Fibroblast of gingiva (primary cell): ENCODE data around the gene NIPA2.

Experiments
- DNase-seq: peaks from one replicate; pipeline ENCODE4 v3.0.0-alpha.2; 2011; ENCODE audit warnings: low read depth

The NIPA2 gene

DNA sequence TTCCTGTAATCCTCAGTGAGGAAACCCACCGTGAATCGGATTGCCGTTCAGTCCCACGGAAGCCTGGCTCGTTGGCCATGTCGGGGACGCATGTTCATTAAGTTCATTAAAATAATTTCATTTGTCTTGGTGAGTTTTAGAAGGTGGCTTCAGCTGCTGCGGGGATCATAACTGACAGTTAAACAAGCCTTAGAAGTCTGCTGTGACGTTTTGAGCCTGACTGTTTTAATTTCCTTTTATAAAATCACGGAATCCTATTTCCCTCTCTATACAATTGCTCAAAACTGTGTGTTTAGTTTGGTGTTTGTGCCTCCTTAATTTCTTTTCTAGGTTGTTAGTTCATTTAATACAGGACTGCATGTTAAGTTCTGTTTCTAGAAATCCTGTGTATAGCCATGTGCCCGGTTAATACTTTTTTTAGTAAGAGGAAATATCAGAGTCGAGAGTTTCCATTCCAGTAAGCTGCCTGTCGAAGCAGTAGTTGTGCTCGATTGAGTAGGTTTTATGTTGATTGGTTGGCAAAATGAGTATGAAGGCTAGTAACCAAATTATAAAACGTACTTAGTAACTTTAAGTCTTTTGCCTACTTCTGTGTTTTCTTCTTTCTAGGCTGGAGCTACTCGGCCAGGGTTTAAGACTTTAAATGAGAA, 705 bp downstream of the NIPA2 start:
- peak; percentile 4 for DNase-seq

- no peak for DNase-seq
Observed at GRCh38 chr15:22844421-22845288, 6.2 kb downstream of the NIPA2 start.

DNA sequence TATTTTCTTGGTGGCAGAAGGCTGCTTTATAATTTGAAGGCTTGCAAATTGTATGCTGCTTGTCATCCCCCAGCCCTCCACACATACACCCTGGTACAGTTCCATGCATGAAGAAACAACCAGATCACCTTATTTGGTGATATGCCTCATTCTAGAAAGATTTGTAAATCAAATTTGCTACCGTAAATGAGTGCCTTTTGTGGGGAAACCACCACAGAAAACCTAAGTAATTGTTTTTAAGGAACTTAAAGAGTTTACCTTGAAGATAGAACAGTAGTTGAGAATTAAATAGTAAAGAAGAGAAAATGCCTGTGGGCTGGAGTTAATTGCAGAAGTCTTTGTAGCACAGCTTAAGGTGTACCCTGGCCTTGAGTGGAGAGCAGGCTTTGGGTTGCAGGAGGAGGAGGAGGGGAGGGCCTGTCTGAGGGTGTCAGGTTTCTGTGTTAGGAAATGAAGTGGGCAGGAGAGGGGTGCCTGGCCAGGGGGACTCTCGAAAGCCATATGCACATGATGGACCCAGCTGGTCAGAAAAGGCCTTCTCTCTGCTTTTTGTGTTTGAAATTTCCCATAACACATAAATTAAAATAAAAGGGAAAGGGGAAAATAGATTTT, 6.9 kb downstream of the NIPA2 start:
- no peak for DNase-seq

- DNase-seq, result no peak
Observed at GRCh38 chr15:22846073-22846472, 7.6 kb downstream of the NIPA2 start.

DNA sequence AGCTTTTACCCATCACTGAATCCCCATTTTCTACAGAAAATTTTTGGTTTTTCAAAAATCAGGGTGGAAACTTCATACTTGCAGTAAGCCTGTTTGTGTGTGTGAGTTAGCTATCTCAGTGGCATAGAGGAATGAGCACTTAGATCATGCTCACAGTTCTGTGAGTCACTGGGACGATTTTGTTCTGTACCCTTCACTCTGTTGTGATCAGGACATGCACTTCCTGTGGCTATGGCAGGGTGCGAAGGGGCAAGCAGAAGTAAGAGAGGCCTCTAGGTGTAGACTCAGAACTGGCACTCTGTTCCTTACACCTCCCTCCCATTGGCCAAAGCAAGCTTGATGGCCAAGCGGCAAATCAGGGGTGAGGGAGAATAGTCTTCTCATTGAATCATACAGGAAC, 11.6 kb downstream of the NIPA2 start:
- DNase-seq, result no peak

DNA sequence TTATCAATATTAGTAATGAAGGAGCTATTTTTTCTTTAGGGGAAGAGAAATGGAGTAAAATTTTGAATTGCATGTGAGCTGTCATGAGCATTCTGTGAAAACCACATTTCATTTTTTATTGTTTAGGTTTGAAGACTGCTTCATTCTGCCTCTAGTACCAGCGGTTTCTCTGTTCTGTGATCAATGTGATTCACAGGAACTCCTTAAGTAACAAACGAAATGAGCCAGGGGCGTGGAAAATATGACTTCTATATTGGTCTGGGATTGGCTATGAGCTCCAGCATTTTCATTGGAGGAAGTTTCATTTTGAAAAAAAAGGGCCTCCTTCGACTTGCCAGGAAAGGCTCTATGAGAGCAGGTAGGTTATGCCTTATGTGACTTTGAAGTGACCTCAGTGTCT, 13.0 kb downstream of the NIPA2 start:
- DNase-seq, result no peak

- DNase-seq, result no peak
Observed at GRCh38 chr15:22855791-22856190, 17.3 kb downstream of the NIPA2 start.

GRCh38 chr15:22856659-22857058, 18.2 kb downstream of the NIPA2 start:
- peak; percentile 34 for DNase-seq

DNA sequence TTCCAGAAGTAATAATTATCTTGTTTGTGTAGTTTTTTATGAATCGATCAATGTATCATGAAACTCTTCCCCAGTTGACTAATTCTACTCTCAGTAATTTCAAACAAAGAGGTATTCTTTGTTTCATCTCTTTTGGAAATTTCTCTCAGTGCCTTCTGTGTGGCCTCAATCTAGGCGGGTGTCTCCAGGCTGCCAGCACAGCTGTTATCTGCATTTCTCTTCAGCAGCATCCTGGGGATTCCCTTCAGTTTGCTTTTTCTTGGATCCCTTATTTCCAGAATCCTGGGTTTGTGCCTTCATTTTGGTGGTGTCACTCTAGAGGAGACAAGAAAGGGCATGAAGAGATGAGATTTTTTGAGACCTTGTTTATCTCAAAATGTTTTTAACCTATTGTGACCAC, 22.7 kb downstream of the NIPA2 start:
- DNase-seq, result no peak

- DNase-seq, result no peak
Observed at GRCh38 chr15:22863356-22863755, 24.9 kb downstream of the NIPA2 start.

GRCh38 chr15:22866079-22866478, 27.6 kb downstream of the NIPA2 start:
- no peak for DNase-seq

DNA sequence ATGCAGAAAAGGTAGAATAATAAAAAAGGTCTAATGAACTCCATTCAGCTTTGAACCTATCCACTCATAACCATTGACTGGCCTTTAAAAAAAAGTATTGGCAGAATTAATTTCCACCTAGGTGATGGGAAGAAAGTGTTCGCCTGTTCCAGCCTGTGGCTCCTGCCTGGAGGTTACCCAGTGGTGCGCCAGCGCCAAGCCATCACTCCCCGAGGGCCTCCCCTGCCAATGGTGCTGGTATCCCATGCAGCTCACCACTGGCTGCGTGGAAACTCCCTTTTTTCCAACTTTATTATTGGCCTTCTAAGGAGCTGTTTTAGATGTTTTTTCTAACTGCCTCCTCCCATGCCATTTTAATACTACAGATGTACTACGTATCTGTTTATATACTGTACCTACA, 29.4 kb downstream of the NIPA2 start:
- no peak for DNase-seq

- DNase-seq, result no peak
Observed at GRCh38 chr15:22868495-22868894, 30.0 kb downstream of the NIPA2 start.

DNA sequence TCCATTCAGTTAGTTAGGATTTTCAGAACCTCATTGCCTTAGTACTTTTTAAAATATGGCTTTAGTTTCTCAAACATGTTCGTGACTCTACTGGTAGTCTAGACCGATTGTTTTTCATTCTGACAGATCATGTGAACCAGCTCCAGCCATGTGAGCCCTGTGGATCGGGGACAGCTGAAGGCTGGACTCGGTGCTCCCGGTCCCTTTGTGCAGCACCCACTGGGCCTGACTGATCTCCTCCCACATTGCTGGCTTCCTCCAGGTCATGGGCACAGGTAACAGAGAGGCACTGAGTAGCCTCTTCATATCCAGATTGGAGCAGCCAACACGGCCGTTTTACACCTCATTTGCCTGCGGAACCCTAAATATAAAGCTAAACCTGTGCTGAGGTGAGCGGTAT, 30.5 kb downstream of the NIPA2 start:
- no peak for DNase-seq

DNA sequence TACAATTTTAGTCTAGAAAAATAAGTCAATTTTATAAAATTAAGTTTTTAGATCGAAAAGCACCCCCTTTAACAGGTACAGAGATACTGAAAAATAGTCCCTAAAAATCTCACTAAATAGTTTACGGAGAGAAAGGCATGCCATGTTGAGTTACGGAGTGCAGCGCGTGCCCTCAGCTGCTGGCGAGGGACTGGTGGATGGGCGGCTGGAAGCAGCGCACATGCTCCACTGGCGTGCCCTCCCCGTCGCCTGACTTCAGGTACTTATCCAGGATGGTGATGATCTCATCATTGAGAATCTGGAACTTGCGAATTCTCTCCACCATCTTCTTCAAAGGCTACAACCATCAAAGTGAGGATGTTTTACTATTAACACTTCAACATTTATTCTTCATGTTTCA, 31.4 kb downstream of the NIPA2 start:
- DNase-seq, result no peak

- no peak for DNase-seq
Observed at GRCh38 chr15:22870865-22871264, 32.4 kb downstream of the NIPA2 start.

GRCh38 chr15:22871481-22872086, 33.1 kb downstream of the NIPA2 start:
- no peak for DNase-seq

DNA sequence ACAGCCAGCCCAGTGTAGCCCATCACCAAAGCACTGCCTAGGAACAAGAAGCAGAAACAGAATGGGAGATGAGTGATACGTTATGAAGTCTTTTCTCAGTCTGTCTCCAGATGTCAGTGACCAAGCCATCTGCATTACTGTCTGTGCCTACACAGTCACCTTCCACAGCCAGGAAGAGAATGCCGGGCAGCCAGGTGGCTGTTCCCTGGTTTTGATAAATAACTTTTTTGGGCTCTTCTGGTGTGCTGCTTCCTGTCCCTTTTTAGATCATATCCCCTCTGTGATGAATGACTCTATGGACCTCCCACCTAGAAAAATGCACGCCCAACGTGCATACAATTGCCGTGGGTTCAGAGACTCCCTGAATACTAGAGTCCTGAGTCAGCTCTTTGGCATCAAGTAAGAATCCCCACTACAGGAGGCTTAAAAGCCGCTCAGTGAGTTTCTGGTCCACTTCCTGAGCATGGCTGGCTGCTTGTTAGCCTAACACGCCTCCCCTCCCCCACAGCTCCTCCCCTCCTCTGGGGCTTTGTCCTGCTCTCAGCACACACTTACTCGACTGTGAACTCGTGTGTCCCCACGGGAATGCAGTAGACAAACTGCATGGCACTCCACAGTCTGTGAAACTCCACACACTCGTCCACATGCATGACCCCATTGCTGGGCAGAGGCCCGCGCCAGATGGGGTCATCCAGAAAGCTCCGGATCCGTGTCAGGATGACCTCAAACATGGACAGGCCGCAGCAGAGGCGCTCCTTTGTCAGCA, 34.7 kb downstream of the NIPA2 start:
- DNase-seq, result no peak

DNA sequence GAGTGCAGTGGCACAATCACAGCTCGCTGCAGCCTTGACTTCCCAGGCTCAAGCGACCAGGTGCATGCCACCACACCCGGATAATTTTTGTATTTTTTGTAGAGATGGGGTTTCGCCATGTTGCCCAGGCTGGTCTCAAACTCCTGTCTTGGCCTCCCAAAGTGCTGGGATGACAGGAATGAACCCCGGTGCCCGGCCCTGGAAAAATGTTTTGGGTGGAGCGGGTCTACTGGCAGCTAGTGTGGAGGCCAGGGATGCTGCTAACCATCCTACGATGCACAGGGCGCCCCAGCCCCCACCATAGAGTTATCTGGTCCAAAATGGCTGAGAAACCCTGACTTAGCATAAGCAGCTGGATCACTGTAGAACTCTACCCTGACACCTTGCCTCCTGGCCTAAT, 35.4 kb downstream of the NIPA2 start:
- DNase-seq, result no peak

- no peak for DNase-seq
Observed at GRCh38 chr15:22874256-22874655, 35.8 kb downstream of the NIPA2 start.

DNA sequence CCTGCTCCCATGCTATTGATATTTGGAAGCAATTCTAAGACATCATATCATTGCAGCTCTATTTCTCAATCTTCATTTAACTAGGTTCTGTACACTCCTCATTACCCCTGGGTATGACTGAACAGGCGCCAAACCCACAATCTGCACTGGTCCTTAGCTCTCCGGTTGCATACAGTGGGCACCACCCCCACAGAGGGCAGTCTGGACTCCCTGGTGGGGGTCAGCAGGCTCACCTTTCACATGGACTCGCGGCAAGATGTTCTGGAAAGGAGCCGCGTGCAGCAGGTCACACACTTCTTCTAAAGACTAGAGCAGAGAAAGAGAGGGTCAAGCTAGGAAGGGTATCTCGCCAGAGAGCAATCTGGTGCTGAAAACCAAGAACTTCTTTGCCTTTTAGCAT, 36.5 kb downstream of the NIPA2 start:
- no peak for DNase-seq

- DNase-seq, result no peak
Observed at GRCh38 chr15:22877117-22877516, 38.7 kb downstream of the NIPA2 start.
